ENCODE data around the gene SLC10A7. TPM values are rescaled to one million over a fixed set of nuclear protein-coding genes. Genes with fewer than 3 reads are reported as not detected.

SLC10A7 gene
- total and polyA plus RNA-seq, 2 of the 8 experiments (the other 6 are each of a cell fraction or from before 2014, with no cell fraction given), result 2.5 to 2.9 TPM

DNA sequence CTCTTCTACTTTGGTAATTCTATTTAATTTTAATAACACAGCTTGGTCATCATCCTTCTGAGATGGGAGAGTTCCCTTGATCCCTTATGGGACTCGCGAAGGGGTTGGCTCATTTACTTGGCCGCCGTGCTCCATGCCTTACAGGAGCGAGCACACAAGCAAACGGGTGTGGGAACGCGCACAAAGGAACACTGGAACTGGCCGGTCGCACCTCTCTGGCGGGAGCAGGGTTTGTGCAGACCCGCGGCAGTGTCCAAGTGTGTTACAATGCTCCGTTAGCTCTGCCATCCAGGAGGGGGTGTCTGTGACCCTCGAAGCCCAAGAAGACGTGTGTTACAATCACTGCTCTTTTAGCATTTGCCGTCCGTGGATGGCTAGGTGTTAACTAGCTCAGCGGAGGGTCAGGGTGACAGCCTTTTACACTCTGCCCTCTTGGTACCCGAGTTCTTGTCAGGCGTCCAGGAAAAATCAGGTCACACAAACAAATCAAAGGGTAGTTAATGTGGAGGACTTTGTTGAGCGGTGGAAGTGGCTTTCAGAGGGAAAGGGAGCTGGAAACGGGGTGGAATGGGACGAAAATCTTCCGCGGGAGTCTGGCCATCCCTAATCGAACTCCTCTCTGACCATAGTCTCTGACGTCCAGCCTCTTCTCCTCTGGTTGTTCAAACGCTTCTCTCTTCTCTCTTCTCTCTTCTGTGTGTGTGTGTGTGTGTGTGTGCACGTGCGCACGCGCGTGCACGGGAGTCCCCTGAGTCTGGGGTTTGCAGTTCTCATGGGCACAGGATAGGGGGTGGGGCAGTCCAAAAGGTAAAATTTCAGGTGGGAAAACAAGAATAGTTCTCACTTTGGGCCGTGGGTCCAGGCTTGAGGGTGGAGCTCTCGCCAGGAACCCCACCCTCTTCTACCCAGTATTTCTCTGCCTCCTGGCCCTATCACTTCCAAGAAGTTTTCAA lies 76.3 kb downstream of the SLC10A7 start:
- DNase-seq (ENCODE audit: low read depth in 1 of 2, low spot score in 2 of 2), result no peak
- Histone ChIP-seq H3K9ac (replicated peaks in 1 of 4; ENCODE audit: extremely low read depth in 1 of 4, low read depth in 3 of 4, low read length in 3 of 4) (no peak overlapping the region), H4K91ac (replicated peaks; ENCODE audit: insufficient read length, low read length) (no peak overlapping the region), H3K27ac (ENCODE audit: low read depth, low read length) (no peak overlapping the region), H3K9me3 (ENCODE audit: insufficient read depth in 2 of 2, low read depth in 1 of 2, low read length in 1 of 2) (no peaks in the 10 kb centered on the region), H4K5ac (ENCODE audit: insufficient read length, low read depth, low read length) (no peak overlapping the region), H2BK5ac (ENCODE audit: low read depth, low read length) (no peak overlapping the region), H2BK12ac (ENCODE audit: low read depth, low read length) (no peak overlapping the region), H3K79me2 (ENCODE audit: control insufficient read depth in 1 of 2, insufficient read depth in 2 of 2, low read length in 2 of 2) (no peaks in the 10 kb centered on the region; a peak in 1 of 4 replicates), H4K8ac (ENCODE audit: extremely low read depth, insufficient read depth, low read length) (peak overlapping the region; percentile 51; the same call in 1 of the 2 replicates), H2BK15ac (ENCODE audit: low read length) (no peak overlapping the region), H3K18ac (ENCODE audit: extremely low read depth, low read length) (no peak overlapping the region), H3K79me1 (ENCODE audit: low read depth, low read length) (no peaks in the 10 kb centered on the region), H3K4ac (replicated peaks; ENCODE audit: insufficient read length, low read depth, low read length) (no peak overlapping the region), H3K23ac (ENCODE audit: insufficient read length) (no peak overlapping the region), H2AFZ (ENCODE audit: low read length) (no peak overlapping the region), H3K36me3 (ENCODE audit: control insufficient read depth in 2 of 4, insufficient read depth in 4 of 4, low read length in 3 of 4) (no peaks in the 10 kb centered on the region), H2BK20ac (ENCODE audit: low read length) (no peak overlapping the region), H4K20me1 (replicated peaks in 1 of 2; ENCODE audit: control insufficient read depth in 1 of 2, insufficient read depth in 2 of 2, low read length in 2 of 2) (no peaks in the 10 kb centered on the region), H3K56ac (replicated peaks; ENCODE audit: insufficient read length, low read depth, low read length) (no peak overlapping the region), H2AK5ac (ENCODE audit: low read depth, low read length) (no peak overlapping the region), H3K4me2 (ENCODE audit: insufficient read depth in 1 of 2, low read depth in 2 of 2, low read length in 2 of 2) (no peak overlapping the region), H3K4me3 (ENCODE audit: extremely low read depth in 1 of 4, insufficient read depth in 2 of 4, low read depth in 3 of 4, low read length in 4 of 4) (no peak overlapping the region), H3K23me2 (ENCODE audit: low read depth, low read length) (no peaks in the 10 kb centered on the region), H3K4me1 (replicated peaks in 1 of 4; ENCODE audit: control insufficient read depth in 3 of 4, insufficient read depth in 4 of 4, low read length in 3 of 4) (no peaks in the 10 kb centered on the region; a peak in 1 of 7 replicates), H2BK120ac (replicated peaks; ENCODE audit: low read depth, low read length) (no peak overlapping the region), H3K27me3 (replicated peaks in 1 of 4; ENCODE audit: control insufficient read depth in 3 of 4, extremely low read depth in 1 of 4, insufficient read depth in 3 of 4, low read length in 3 of 4) (no peaks in the 10 kb centered on the region), H3K14ac (ENCODE audit: insufficient read length) (no peak overlapping the region)
- POLR2A ChIA-PET (ENCODE audit: partially characterized antibody), result no interaction called here
- CTCF ChIA-PET (ENCODE audit: partially characterized antibody), result interaction anchor here (1.1 kb wide), 1 partner anchor 10 kb away, joined by 3 read pairs; no protein-coding TSS in a partner anchor
- no peak for TF ChIP-seq POLR2AphosphoS5 (IDR thresholded peaks at IDR 0.05; ENCODE audit: low read depth, low read length)
- TF ChIP-seq BRCA1 (IDR thresholded peaks at IDR 0.05; ENCODE audit: low read depth, low read length), result no peak
- FAIRE-seq, result no peak
- WGBS, 2 experiments (ENCODE audit: extremely low coverage in 1 of 2, insufficient coverage in 1 of 2, insufficient read length in 1 of 2, insufficient replicate concordance in 2 of 2, low coverage in 1 of 2, low lambda C conversion rate in 2 of 2, missing lambda C conversion rate in 1 of 2), result 94% methylated on average over 37 of the region's 37 CpGs; no CpG with 5 or more reads in 1 of the 2 experiments
